ENCODE measurements around the gene TBCK.

TBCK gene

DNA sequence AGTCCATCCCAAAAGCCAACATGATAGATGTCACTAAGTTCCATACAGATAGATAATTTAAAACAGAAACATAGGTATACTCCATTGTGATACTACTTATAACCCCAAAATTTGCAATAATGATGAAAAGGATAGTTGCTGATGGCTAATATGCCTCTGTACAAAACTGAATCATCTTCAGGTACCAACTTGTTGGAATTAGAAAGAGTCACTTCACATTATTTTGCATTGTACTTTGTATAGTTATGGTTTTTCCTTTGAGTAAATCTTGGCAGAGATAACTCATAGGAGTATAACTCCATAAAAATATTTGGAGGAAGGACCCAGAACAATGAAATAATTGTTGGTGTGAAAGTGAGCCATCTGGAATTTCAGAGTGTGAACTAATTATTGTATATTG is 35.0 kb upstream of the TBCK start:
- H3K27ac ChIP-seq = no peak overlapping the region
- TF ChIP-seq ZFX (IDR thresholded peaks at IDR 0.05) = no peak
- TF ChIP-seq, protein P1, sequence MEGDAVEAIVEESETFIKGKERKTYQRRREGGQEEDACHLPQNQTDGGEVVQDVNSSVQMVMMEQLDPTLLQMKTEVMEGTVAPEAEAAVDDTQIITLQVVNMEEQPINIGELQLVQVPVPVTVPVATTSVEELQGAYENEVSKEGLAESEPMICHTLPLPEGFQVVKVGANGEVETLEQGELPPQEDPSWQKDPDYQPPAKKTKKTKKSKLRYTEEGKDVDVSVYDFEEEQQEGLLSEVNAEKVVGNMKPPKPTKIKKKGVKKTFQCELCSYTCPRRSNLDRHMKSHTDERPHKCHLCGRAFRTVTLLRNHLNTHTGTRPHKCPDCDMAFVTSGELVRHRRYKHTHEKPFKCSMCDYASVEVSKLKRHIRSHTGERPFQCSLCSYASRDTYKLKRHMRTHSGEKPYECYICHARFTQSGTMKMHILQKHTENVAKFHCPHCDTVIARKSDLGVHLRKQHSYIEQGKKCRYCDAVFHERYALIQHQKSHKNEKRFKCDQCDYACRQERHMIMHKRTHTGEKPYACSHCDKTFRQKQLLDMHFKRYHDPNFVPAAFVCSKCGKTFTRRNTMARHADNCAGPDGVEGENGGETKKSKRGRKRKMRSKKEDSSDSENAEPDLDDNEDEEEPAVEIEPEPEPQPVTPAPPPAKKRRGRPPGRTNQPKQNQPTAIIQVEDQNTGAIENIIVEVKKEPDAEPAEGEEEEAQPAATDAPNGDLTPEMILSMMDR (conservative IDR thresholded peaks at IDR 0.05) = no peak

DNA sequence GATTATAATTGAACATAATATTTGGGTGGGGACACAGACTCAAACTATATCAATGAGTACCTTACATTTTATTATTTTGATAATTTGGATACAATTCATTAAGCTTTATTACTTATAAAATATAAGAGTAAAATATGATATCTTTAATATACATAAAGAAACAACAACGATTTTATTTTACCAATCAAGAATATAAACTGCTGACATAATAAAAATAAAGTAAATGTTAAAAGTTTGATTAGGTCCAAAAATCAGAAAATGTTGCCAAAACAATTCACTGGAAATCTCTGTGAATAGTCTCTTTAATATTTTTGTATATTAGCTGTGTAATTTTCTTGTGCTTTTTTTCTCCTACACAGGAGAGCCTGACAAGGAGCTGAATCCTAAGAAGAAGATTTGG is 31.2 kb upstream of the TBCK start:
- no peak for TF ChIP-seq ZFX (IDR thresholded peaks at IDR 0.05)
- TF ChIP-seq, protein P1 (conservative IDR thresholded peaks at IDR 0.05) = no peak
- no peak overlapping the region for H3K27ac ChIP-seq

DNA sequence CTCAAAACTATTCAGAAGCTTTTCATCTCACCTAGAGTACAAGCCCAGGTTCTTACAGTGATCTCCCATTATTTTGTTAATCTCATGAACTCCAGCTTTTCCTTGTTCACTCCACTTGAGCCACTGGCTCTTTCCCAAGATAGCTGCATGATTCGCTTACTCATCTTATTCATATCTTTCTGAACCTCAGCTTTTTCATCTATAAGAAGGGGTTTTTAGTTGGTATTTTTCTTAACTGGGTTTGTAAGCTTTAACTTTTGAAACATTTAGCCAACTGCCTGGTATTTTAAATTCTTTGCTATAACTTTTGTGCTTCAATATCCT is 28.6 kb upstream of the TBCK start:
- TF ChIP-seq ZFX (IDR thresholded peaks at IDR 0.05) = no peak
- no peak overlapping the region for H3K27ac ChIP-seq

DNA sequence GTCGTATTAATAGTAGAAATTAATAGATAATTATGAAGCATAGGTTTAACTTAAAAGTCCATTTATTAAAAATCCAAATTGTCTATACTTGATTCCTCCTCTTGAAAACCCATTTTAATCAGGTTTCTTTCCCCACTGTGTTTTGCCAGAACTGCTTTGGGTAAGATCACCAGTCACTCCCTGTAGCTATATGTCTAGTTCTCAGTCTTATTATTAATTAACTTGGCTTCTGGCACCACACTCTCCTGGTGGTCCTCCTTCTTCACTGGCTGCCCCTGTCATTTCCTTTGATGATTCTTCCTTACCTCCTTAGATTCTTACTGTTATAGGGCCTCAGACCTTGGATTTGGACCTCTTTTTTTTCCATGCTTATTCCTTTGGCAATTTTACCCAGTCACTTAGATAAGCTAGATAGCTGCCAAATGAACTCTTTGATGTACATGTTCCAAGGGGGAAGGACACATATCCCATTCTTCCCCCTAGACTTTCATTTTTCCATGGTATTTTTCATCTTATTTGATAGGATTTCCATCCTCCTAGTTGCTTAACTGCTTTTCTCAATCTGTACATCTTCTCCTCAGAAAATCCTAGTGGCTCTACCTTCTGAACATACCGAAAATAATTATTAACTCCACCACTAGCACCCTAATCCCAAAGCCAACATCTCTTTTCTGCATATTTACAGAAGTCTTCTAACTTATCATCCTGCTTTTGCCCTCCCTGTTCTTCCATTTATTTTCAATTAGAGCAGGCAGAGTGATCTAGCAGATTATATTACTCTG is 28.0 kb upstream of the TBCK start:
- H3K27ac ChIP-seq = no peak overlapping the region

DNA sequence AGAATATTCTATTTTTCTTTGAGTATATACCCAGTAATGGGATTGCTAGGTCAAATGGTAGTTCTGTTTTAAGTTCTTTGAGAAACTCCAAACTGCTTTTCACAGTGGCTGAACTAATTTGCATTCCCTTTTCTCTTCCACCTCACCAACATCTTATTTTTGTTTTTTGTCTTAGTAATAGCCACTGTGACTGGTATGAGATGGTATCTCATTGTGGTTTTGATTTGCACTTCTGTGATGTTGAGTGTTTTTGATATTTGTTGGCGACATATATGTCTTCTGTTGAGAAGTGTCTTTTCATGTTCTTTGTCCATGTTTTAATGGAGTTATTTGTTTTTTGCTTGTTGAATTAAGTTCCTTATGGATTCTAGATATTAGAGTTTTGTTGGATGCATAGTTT is 24.8 kb upstream of the TBCK start:
- TF ChIP-seq, protein P1 (conservative IDR thresholded peaks at IDR 0.05) = no peak
- no peak for TF ChIP-seq ZFX (IDR thresholded peaks at IDR 0.05)
- no peak overlapping the region for H3K27ac ChIP-seq

More for the DNA sequence above, 28.0 kb upstream of the TBCK start:
- TF ChIP-seq, protein P1 (conservative IDR thresholded peaks at IDR 0.05) = no peak
- no peak for TF ChIP-seq ZFX (IDR thresholded peaks at IDR 0.05)

DNA sequence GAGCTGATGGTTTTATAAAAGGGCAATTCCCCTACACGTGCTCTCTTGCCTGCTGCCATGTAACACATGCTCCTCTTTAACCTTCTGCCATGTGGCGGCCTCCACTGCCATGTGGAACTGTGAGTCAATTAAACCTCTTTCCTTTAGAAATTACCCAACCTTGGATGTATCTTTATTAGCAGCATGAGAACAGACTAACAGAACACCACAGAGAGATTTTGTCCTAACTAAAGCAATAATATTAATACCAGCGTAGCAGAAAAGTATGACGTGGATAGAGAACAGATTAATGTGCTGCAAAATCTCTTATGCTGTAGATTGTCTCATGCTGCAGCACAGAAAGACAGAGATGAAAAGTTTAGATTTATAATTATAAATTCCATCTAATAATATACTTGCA is 23.4 kb upstream of the TBCK start:
- no peak overlapping the region for H3K27ac ChIP-seq
- TF ChIP-seq ZFX (IDR thresholded peaks at IDR 0.05) = no peak

DNA sequence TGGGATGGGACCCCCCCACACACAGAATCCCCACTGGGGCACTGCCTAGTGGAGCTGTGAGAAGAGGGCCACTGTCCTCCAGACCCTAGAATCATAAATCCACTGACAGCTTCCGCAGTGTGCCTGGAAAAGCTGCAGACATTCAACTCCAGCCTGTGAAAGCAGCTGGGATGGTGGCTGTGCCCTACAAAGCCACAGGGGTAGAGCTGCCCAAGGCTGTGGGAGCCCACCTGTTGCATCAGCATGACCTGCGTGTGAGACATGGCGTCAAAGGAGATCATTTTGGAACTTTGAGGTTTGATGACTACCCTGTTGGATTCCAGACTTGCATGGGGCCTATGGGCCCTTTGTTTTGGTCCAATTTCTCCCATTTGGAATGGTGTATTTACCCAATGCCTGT is 22.7 kb upstream of the TBCK start:
- TF ChIP-seq, protein P1 (conservative IDR thresholded peaks at IDR 0.05) = no peak
- TF ChIP-seq ZFX (IDR thresholded peaks at IDR 0.05) = no peak
- no peak overlapping the region for H3K27ac ChIP-seq

DNA sequence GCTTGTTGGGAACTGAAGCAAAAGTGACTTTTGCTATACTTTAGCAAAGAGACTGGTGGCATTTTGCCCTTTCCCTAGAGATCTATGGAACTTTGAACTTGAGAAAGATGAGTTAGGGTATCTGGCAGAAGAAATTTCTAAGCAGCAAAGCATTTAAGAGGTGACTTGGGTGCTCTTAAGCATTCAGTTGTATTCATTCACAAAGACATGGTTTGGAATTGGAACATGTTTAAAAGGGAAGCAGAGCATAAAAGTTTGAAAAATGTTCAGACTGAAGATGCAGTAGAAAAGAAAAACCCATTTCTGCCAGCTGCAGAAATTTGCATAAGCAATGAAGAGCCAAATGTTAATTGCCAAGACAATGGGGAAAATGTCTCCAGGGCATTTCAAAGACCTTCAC is 21.9 kb upstream of the TBCK start:
- TF ChIP-seq, protein P1 (conservative IDR thresholded peaks at IDR 0.05) = no peak
- TF ChIP-seq ZFX (IDR thresholded peaks at IDR 0.05) = no peak

More for the DNA sequence above, 21.9 kb upstream of the TBCK start:
- H3K27ac ChIP-seq = no peak overlapping the region
